ENCODE measurements around the gene ATXN2.
A peak's percentile ranks its signal among the peaks of the same experiment; 100 is the strongest.

ATXN2 gene

GRCh38 chr12:111447571-111448265 is 151.4 kb downstream of the ATXN2 start:
- DNase-seq: no peak

- DNase-seq: no peak
Measured at GRCh38 chr12:111446631-111447570, 152.2 kb downstream of the ATXN2 start.

DNA sequence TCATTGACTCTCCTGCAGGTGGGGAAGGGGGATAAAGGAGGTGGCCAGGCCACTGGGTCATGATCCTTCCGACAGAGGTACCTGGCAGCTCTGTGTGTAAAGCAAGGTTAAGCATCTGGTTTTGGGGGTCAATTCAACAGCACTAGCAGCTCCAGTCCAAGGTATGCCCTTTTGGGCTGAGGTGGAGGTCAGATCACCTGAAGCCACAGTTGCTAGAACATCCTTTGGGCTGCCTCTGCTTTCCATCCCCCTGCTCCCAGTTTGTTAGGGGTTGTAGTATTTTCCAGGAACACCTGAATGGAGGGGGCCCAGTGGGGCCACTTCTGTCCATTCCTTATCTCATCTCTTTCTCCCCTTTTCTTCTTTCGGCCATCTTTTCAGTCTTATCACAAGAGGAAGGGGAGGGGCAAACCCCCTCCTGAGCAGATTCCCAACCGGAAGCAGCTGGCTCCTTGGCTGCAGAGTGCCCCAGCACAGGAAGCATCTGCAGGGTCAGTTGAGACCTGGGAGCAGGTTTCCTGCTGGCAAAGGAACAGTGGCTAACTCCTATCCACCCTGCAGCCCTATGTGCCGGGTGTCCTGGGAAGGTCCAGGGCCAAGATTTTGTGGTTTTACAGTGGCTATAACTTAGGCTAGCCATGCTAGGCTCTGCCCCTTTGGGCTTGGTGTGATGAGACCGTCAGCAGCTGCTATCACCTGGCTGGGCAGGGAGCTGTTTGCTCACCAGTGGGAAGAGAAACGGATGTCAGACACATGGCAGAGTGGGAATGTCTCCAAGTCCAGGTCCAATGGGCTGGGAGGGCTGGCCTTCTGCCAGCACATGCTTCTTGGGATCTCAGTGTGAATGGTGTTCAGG is 153.2 kb downstream of the ATXN2 start:
- no peak for DNase-seq

DNA sequence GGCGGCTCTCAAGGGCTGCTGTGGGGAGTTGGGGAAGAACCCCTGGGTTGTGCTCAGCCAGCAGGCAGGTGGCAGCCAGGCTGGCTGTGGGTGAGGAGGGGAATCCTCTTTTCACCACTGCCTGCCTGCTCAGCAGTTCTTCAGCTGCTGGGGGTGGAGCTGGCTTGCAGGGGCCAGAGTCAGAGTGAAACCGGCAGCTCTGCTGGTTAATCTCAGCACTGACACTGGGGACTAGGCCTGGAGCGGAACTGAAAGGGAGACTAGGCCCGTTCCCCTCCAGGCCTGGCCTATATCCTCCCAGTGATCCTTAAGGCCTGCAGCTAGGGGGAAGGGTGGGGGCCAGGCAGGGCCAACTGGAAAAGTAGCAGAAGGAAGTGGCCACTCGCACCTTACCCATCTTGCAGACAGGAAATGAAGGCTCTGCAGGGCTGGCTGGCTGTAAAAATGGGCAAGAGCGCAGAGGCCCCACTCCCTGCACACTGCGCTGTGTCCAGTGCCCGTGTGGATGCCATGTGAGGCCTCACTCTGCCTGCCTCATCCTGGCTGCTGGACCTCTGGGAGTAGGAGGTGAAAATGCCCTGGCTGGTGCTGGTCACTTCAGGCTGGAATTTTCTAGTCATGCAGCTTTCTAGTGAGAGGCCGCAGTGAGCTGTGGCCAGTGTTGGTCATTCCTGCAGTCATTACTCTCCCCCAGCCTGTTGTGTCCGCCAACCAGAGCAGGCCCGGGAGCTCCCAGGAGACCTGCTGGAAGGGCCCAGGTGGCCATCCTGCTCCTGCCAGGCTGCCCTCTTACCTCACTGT is 154.0 kb downstream of the ATXN2 start:
- peak; percentile 89 for DNase-seq

- no peak for DNase-seq
Measured at GRCh38 chr12:111444314-111444924, 154.7 kb downstream of the ATXN2 start.

DNA sequence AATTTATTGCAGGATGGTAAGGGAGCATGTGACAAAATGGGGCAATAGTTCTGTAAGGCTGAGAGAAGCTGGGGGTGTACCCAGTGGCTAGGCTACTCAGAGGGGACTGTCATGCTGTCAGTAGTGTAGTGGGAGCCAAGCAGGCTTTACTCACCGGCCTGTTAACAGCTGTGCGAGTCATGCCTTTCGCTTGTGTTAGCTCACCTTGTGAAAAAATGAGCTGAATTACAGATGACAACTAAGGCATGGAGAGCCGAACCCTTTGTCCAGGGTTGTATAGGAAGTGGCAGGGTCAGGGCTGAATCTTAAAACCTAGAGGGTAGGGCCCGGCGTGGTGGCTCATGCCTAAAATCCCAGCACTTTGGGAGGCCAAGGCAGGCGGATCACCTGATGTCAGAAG is 155.5 kb downstream of the ATXN2 start:
- DNase-seq: no peak

DNA sequence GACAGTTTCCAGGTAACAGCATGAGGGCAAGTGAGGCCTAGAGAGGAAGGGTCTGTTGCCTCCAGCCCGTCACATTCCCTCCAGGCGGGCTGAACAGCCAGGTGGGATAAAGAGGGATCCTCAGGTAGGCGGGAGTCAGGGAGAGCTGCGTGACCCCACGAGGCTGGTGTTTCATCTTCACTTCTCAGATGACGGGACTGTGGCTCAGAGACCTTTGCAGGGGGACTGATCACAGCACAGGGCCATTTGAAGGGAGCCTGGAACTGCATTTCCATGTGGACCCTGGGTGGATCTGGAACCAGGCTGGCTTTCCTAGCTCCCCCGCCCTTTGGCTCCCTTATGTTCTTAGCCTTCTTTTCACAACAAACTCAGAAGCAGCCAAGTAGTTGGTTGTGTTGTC is 156.0 kb downstream of the ATXN2 start:
- DNase-seq: no peak

- DNase-seq: no peak
Measured at GRCh38 chr12:111442301-111443045, 156.6 kb downstream of the ATXN2 start.

GRCh38 chr12:111441107-111441928 is 157.8 kb downstream of the ATXN2 start:
- DNase-seq: no peak

GRCh38 chr12:111440631-111441030 is 158.5 kb downstream of the ATXN2 start:
- DNase-seq: no peak

GRCh38 chr12:111440152-111440551 is 159.0 kb downstream of the ATXN2 start:
- no peak for DNase-seq

DNA sequence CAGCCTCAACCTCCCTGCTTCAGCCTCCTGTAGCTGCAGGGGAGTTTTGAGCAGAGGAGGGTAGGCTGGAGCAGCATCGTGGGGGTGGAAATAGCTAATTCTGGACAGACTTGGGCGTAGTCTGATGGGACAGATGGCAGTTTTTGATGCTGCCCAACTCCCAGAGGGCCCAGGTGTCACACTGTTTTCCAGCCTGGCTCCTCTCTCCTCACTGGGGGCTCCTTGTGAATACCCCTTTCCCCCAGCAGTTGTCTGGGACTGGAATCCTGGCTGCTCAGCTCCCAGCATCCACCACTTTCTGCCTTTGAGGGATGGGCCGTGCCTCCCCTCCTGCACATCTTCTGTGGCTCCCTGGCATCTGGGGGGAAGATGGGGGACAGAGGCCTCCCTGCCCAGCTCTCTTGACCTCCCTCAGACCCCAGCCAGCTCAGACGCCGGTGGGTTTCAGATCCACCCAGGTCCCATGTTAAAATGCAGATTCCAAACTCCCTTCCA is 159.4 kb downstream of the ATXN2 start:
- no peak for DNase-seq

DNA sequence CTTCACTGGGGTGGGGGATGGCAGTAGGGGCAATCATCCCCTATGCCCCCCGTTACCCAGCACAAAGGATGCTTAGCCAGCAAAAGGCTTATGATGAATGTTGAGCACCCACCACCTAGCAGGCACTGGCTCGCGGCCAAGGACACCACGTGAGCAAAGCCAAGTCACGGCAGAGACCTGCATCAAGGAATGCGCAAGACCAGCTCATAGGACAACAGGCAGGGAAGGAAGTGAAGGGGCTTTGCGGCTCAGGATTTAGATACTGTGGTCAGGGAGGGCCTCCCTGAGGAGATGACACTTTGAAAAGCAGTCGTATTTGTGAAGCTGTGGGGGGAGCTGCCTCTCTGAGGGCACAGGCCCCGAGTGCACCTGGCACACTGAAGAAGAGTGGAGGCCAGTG is 160.6 kb downstream of the ATXN2 start:
- peak; percentile 60 for DNase-seq

DNA sequence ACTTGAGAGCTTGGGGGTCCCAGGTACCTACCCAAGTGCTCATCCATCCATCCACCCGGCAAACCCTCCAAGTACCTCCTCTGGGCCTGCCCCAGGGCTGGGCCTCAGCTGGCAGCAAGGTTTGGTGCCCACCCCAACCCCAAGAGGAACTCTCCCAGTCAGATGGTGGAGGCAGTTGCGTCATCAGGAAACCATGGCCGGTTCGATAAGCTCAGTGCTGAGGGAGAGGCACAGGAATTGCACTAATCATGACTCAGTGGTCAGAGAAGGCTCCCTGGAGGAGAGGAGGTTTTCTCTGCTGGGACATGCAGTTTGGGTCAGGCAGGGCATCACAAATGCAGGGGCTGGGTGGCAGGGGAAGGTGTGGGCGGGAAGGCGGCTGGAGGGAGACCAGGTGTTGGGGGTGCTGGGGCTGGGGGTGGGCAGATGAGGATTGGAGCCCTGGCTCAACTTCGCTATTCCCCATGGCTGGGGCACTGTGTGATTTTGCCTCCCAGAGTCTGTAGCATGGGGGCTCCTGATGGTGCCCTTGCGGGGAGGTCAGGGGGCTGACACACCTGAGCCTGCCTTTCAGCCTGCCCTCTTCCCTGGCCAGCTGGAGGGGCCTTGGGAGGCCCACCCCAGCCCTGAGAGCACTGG is 161.2 kb downstream of the ATXN2 start:
- DNase-seq: peak; percentile 57

GRCh38 chr12:111436811-111437210 is 162.3 kb downstream of the ATXN2 start:
- no peak for DNase-seq

DNA sequence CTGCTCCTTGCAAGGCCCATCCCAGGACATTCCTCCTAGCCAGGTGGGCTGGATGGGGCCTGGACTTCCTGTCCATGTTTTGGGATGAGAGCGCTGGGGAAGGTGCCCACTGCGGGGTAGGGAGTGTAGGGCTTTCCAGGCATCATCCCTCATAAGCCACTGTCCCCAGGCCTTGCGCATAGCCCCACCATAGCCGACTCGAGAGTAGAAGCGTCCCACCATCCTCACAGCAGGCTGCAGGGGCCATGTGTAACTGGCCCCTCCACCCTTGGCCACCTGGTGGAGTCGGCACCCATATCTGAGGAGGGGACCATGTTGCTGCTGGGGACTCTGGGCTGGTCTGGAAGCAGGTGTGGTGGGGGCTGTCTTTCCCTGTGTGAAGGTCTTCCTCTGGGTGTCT is 162.8 kb downstream of the ATXN2 start:
- DNase-seq: no peak

GRCh38 chr12:111435661-111436201 is 163.4 kb downstream of the ATXN2 start:
- peak; percentile 41 for DNase-seq

DNA sequence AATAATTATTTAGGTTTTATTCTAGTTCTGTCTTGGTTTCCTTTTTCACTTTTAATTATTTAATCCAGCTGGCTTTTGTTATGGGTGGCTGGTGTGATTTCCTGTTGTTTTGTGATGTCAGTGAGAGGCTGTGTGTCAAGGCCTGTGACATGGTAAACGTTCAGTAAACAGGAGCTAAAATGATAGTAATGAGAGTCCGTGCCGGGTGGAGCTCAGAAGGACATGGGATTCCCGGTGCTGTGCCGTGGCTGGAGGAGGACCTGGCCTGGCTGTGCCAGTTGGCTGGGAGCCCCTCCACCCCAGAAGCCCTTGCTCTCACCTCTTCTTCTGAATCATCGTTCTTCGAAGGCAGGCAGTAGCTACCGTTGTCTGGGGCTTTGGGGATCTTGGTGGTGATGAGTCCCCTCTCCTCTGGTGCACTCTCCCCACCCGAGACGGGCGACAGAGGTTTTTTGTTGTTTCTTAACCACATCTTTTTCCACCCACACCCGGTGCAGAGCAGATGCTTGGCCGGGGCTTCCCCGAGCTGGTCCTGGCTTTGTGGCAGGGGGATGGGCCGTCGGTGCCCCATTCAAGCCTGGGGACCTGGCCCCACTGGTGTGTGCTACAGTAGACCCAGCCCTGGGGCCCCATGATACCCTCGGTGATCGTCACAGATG is 164.3 kb downstream of the ATXN2 start:
- DNase-seq: peak; percentile 90

DNA sequence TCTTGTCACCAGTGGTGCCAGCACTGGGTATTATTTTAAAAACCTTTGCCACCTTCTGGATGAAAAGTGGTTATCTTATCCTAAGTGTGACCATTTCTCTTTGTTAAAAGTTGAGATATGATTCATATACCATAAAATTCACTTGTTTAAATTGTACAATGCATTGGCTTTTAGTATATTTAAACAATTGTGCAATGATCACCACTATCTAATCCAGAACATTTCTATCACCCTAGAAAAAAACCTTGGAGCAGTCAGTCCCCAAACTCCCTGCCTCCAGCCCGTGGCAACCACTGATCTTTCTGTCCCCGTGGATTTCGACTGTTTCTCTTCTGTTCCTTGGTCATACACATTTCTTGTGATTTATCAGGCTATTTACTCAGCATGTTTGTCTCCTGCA is 165.1 kb downstream of the ATXN2 start:
- DNase-seq: no peak

Data from CD4-positive, alpha-beta T cell treated with Interferon gamma for 1 hour (primary cell).